ACHN (cell line): Measurements from ENCODE around the gene UPK3B.
A peak's percentile ranks its signal among the peaks of the same experiment; 100 is the strongest.
"Not testable (repeated sequence)": the region's sequence is repeated elsewhere in the genome, so short reads cannot be mapped to it uniquely, and the experiment has no call there.

Experiments
- DNase-seq: peaks from one replicate; pipeline ENCODE4 v3.0.0-alpha.2; 2015
- in situ Hi-C: cut with HindIII; loops from 2 replicates; pipeline ENCODE4 v1.10.0; 2017; ENCODE audit warnings: low sequenced_read_pairs, low pct_ligation_motif_present, low pct_unique_long_range_greater_than_20kb

Gene UPK3B

GRCh38 chr7:76485822-76486610 lies 24.3 kb upstream of the UPK3B start:
- in situ Hi-C loops, DNase-seq: not testable (repeated sequence)

GRCh38 chr7:76486618-76487017 lies 23.7 kb upstream of the UPK3B start:
- in situ Hi-C loops, DNase-seq: not testable (repeated sequence)

GRCh38 chr7:76487969-76488368 lies 22.4 kb upstream of the UPK3B start:
- in situ Hi-C loops, DNase-seq: not testable (repeated sequence)

- in situ Hi-C loops, DNase-seq: not testable (repeated sequence)
These were observed 18.2 kb upstream of the UPK3B start for GRCh38 chr7:76492139-76492538.

GRCh38 chr7:76495717-76496116 lies 14.6 kb upstream of the UPK3B start:
- in situ Hi-C loops, DNase-seq: not testable (repeated sequence)

GRCh38 chr7:76497918-76498582 lies 12.3 kb upstream of the UPK3B start:
- DNase-seq, in situ Hi-C loops: not testable (repeated sequence)

GRCh38 chr7:76498583-76499200 lies 11.7 kb upstream of the UPK3B start:
- DNase-seq, in situ Hi-C loops: not testable (repeated sequence)

GRCh38 chr7:76499201-76499923 lies 11.0 kb upstream of the UPK3B start:
- in situ Hi-C loops, DNase-seq: not testable (repeated sequence)

- in situ Hi-C loops, DNase-seq: not testable (repeated sequence)
These were observed 10.5 kb upstream of the UPK3B start for GRCh38 chr7:76499924-76500241.

- in situ Hi-C loops: not testable (repeated sequence)
These were observed 8.1 kb upstream of the UPK3B start for GRCh38 chr7:76502224-76502623.

GRCh38 chr7:76502836-76503235 lies 7.5 kb upstream of the UPK3B start:
- in situ Hi-C loops, DNase-seq: not testable (repeated sequence)

More at GRCh38 chr7:76502224-76502623, 8.1 kb upstream of the UPK3B start:
- not testable (repeated sequence) for DNase-seq

- in situ Hi-C loops, DNase-seq: not testable (repeated sequence)
These were observed 7.1 kb upstream of the UPK3B start for GRCh38 chr7:76503244-76503643.

- in situ Hi-C loops: not testable (repeated sequence)
- DNase-seq: peak; percentile 6
These were observed 5.8 kb upstream of the UPK3B start for GRCh38 chr7:76504351-76505167.

GRCh38 chr7:76505168-76506080 lies 4.9 kb upstream of the UPK3B start:
- in situ Hi-C loops: no loop called here
- DNase-seq: peak; percentile 1

- DNase-seq: peak; percentile 2
- in situ Hi-C loops: no loop called here
These were observed 4.3 kb upstream of the UPK3B start for GRCh38 chr7:76506081-76506440.

GRCh38 chr7:76506643-76507042 lies 3.7 kb upstream of the UPK3B start:
- DNase-seq: peak; percentile 8
- in situ Hi-C loops: not testable (repeated sequence)

- DNase-seq: peak; percentile 13
- in situ Hi-C loops: no loop called here
These were observed 2.5 kb upstream of the UPK3B start for GRCh38 chr7:76507723-76508406.
